HepG2 (cell line): Measurements from ENCODE around the gene COMMD7. TPM values are rescaled to one million over a fixed set of nuclear protein-coding genes. Genes with fewer than 3 reads are reported as not detected.

ENCODE experiments used
- ARNT2 ChIP-seq: sonication (generic); formaldehyde crosslinking; IDR thresholded peaks from 2 replicates; pipeline ENCODE4 v1.8.0; 2022; ENCODE audit warnings: mild to moderate bottlenecking, low read depth, missing genetic modification reagents, moderate library complexity
- CHD4 ChIP-seq: fragments of 200-600 bp; sonication (generic); IDR thresholded peaks from 2 replicates; pipeline ENCODE4 v1.7.0; 2017; ENCODE audit warnings: mild to moderate bottlenecking, low read length, borderline replicate concordance
- DNMT1 ChIP-seq: sonication (generic); formaldehyde crosslinking; IDR thresholded peaks from 2 replicates; pipeline ENCODE4 v1.5.1; 2020; ENCODE audit warnings: mild to moderate bottlenecking, missing genetic modification reagents
- HIVEP1 ChIP-seq: sonication (generic); formaldehyde crosslinking; IDR thresholded peaks from 2 replicates; pipeline ENCODE4 v1.4.0; 2020; ENCODE audit warnings: mild to moderate bottlenecking, missing genetic modification reagents
- HOXA3 ChIP-seq: sonication (generic); formaldehyde crosslinking; IDR thresholded peaks from 2 replicates; pipeline ENCODE4 v1.5.0; 2020; ENCODE audit warnings: missing genetic modification reagents
- ISL2 ChIP-seq: sonication (generic); formaldehyde crosslinking; IDR thresholded peaks from 2 replicates; pipeline ENCODE4 v1.5.0; 2020; ENCODE audit warnings: missing genetic modification reagents
- MAFG ChIP-seq: sonication (generic); formaldehyde crosslinking; IDR thresholded peaks from 2 replicates; pipeline ENCODE4 v1.5.1; 2020; ENCODE audit warnings: mild to moderate bottlenecking, missing genetic modification reagents
- MED13 ChIP-seq: sonication (generic); formaldehyde crosslinking; IDR thresholded peaks from 2 replicates; pipeline ENCODE4 v1.5.0; 2020; ENCODE audit warnings: missing genetic modification reagents
- NR2F2 ChIP-seq: IDR thresholded peaks from 2 replicates; pipeline ENCODE4 v1.6.1; 2012; ENCODE audit warnings: low read depth, inconsistent platforms, borderline replicate concordance
- ZNF484 ChIP-seq: sonication (generic); formaldehyde crosslinking; IDR thresholded peaks from 2 replicates; pipeline ENCODE4 v1.5.1; 2020; ENCODE audit warnings: mild to moderate bottlenecking, low read depth, missing genetic modification reagents, borderline replicate concordance
- ZNF572 ChIP-seq: sonication (generic); formaldehyde crosslinking; IDR thresholded peaks from 2 replicates; pipeline ENCODE4 v1.5.1; 2020; ENCODE audit warnings: mild to moderate bottlenecking, missing genetic modification reagents
- ZZZ3 ChIP-seq: sonication (generic); formaldehyde crosslinking; IDR thresholded peaks from 2 replicates; pipeline ENCODE4 v1.4.0; 2020; ENCODE audit warnings: missing genetic modification reagents, mild to moderate bottlenecking, borderline replicate concordance
- polyA plus RNA-seq, 8 experiments: library from polyadenylated mRNA; depleted of rRNA in 3 of 8; stranded (reverse) in 7 of 8; unstranded in 1 of 8; fragments of >200 nt; fragmentation: Illumina TruSeq in 4 of 8; extraction: Trizol in 4 of 8; gene quantifications; 2 replicates each; pipeline versions ENCODE4 v1.2.1 to v1.2.3, GENCODE V29; 2011 to 2016; ENCODE audit warnings: low read depth in 4 of 8, missing spikeins in 1 of 8, mixed read lengths in 1 of 8; ENCODE audit not compliant: insufficient read depth in 1 of 8
- total RNA-seq, 5 experiments: library from RNA; depleted of rRNA; stranded (reverse); fragments of >200 nt; fragmentation: Illumina TruSeq; extraction: Trizol; gene quantifications; 2 replicates each; pipeline ENCODE4 v1.2.3, GENCODE V29; 2016; ENCODE audit warnings: low read depth in 1 of 5
- TF ChIP-seq, protein P1 (sequence below): sonication (generic); formaldehyde crosslinking; IDR thresholded peaks from 2 replicates; pipeline ENCODE4 v1.5.1; 2020; ENCODE audit warnings: missing genetic modification reagents, mild to moderate bottlenecking, borderline replicate concordance
- TF ChIP-seq, protein P2 (sequence below): IDR thresholded peaks from 2 replicates; pipeline ENCODE4 v1.6.1; 2016; ENCODE audit warnings: missing biosample characterization, missing genetic modification reagents, low read depth
- TF ChIP-seq, protein P3 (sequence below): sonication (generic); formaldehyde crosslinking; IDR thresholded peaks from 2 replicates; pipeline ENCODE4 v1.9.0; 2021; ENCODE audit warnings: missing genetic modification reagents, borderline replicate concordance
- TF ChIP-seq, protein P4 (sequence below): sonication (generic); formaldehyde crosslinking; conservative IDR thresholded peaks from 2 replicates; pipeline ENCODE4 v1.5.0; 2020; ENCODE audit warnings: missing genetic modification reagents
- TF ChIP-seq, protein P5 (sequence below): sonication (generic); formaldehyde crosslinking; IDR thresholded peaks from 2 replicates; pipeline ENCODE4 v1.4.0; 2020; ENCODE audit warnings: missing genetic modification reagents

Gene COMMD7
- total and polyA plus RNA-seq, 2 of the 13 experiments (the other 11 are each of a cell fraction or from before 2014, with no cell fraction given) = 42.1 to 53.3 TPM

DNA sequence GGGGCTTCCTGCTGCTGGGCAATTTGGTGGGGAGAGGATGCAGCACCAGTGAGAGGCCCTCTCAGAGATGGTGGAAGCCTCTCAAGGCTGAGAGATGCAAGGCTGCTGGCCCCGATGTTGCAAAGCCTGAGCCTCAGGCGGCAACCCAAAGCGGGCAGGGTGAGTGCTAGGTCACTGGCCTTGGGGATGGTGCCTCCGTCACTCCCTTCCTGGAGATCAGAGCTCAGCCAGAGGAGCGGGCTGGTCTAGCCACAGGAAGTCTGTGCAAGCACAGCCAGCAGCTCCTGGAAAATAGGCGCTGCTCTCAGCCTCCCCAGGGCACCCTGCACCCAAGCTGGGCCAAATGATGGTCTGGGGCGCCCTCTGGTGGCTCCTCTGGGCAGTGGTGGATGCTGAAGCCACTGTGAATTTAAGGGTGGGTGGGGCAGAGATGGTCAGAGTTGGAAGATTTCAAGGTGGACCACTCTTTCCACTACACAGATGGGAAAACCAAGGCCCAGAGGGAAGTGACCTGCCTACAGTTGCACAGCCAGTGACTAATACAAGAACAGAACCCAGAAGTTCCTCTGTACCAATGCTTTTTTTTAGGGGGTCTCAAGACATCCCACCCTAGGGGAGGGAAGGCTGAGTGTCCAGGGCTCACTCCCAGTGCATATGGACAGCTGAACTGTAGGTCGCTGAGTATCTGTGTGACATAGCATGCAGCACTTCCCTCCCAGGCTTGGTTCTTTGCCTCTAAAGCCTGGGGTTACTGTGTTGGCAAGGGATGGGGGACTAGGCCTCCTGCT lies 90.3 kb downstream of the COMMD7 start (continued):
- TF ChIP-seq, protein P1, sequence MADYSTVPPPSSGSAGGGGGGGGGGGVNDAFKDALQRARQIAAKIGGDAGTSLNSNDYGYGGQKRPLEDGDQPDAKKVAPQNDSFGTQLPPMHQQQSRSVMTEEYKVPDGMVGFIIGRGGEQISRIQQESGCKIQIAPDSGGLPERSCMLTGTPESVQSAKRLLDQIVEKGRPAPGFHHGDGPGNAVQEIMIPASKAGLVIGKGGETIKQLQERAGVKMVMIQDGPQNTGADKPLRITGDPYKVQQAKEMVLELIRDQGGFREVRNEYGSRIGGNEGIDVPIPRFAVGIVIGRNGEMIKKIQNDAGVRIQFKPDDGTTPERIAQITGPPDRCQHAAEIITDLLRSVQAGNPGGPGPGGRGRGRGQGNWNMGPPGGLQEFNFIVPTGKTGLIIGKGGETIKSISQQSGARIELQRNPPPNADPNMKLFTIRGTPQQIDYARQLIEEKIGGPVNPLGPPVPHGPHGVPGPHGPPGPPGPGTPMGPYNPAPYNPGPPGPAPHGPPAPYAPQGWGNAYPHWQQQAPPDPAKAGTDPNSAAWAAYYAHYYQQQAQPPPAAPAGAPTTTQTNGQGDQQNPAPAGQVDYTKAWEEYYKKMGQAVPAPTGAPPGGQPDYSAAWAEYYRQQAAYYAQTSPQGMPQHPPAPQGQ = no peak
- TF ChIP-seq CHD4 (no peak), MED13 (CRISPR knock-in tag) (no peak), DNMT1 (CRISPR knock-in tag) (peak; percentile 92; the same call in 1 of the 2 replicates), ZZZ3 (no peak), HIVEP1 (CRISPR knock-in tag) (peak; percentile 84; the same call in 1 of the 2 replicates), HOXA3 (CRISPR knock-in tag) (peak; percentile 93), ZNF484 (no peak), ISL2 (CRISPR knock-in tag) (peak; percentile 76), NR2F2 (no peak), ARNT2 (CRISPR knock-in tag) (peak; percentile 80), MAFG (CRISPR knock-in tag) (no peak), ZNF572 (CRISPR knock-in tag) (0 out of 2 replicates have a peak, but pooled peaks have one; percentile 68)
- TF ChIP-seq, protein P2, sequence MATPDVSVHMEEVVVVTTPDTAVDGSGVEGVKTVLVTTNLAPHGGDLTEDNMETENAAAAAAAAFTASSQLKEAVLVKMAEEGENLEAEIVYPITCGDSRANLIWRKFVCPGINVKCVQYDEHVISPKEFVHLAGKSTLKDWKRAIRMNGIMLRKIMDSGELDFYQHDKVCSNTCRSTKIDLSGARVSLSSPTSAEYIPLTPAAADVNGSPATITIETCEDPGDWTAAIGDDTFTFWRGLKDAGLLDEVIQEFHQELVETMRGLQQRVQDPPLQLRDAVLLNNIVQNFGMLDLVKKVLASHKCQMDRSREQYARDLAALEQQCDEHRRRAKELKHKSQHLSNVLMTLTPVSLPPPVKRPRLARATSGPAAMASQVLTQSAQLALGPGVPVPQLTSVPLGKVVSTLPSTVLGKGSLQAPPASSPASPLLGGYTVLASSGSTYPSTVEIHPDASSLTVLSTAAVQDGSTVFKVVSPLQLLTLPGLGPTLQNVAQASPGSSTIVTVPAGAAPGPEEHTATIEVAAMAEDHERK (CRISPR knock-in tag) = no peak
- TF ChIP-seq, protein P3, sequence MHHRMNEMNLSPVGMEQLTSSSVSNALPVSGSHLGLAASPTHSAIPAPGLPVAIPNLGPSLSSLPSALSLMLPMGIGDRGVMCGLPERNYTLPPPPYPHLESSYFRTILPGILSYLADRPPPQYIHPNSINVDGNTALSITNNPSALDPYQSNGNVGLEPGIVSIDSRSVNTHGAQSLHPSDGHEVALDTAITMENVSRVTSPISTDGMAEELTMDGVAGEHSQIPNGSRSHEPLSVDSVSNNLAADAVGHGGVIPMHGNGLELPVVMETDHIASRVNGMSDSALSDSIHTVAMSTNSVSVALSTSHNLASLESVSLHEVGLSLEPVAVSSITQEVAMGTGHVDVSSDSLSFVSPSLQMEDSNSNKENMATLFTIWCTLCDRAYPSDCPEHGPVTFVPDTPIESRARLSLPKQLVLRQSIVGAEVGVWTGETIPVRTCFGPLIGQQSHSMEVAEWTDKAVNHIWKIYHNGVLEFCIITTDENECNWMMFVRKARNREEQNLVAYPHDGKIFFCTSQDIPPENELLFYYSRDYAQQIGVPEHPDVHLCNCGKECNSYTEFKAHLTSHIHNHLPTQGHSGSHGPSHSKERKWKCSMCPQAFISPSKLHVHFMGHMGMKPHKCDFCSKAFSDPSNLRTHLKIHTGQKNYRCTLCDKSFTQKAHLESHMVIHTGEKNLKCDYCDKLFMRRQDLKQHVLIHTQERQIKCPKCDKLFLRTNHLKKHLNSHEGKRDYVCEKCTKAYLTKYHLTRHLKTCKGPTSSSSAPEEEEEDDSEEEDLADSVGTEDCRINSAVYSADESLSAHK (CRISPR knock-in tag) = no peak
- TF ChIP-seq, protein P4, sequence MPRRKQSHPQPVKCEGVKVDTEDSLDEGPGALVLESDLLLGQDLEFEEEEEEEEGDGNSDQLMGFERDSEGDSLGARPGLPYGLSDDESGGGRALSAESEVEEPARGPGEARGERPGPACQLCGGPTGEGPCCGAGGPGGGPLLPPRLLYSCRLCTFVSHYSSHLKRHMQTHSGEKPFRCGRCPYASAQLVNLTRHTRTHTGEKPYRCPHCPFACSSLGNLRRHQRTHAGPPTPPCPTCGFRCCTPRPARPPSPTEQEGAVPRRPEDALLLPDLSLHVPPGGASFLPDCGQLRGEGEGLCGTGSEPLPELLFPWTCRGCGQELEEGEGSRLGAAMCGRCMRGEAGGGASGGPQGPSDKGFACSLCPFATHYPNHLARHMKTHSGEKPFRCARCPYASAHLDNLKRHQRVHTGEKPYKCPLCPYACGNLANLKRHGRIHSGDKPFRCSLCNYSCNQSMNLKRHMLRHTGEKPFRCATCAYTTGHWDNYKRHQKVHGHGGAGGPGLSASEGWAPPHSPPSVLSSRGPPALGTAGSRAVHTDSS (CRISPR knock-in tag) = no peak
- TF ChIP-seq, protein P5, sequence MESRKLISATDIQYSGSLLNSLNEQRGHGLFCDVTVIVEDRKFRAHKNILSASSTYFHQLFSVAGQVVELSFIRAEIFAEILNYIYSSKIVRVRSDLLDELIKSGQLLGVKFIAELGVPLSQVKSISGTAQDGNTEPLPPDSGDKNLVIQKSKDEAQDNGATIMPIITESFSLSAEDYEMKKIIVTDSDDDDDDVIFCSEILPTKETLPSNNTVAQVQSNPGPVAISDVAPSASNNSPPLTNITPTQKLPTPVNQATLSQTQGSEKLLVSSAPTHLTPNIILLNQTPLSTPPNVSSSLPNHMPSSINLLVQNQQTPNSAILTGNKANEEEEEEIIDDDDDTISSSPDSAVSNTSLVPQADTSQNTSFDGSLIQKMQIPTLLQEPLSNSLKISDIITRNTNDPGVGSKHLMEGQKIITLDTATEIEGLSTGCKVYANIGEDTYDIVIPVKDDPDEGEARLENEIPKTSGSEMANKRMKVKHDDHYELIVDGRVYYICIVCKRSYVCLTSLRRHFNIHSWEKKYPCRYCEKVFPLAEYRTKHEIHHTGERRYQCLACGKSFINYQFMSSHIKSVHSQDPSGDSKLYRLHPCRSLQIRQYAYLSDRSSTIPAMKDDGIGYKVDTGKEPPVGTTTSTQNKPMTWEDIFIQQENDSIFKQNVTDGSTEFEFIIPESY = no peak; the same call in none of the 2 replicates
